GM18867 (cell line): ENCODE results near the gene PJA2.
"Not testable (repeated sequence)": the region's sequence is repeated elsewhere in the genome, so short reads cannot be mapped to it uniquely, and the experiment has no call there.

Source experiments
- ATAC-seq: cut with Tn5 transposase; IDR thresholded peaks from one replicate; pipeline ENCODE4 v1.9.1; 2021; ENCODE audit warnings: mild to moderate bottlenecking, moderate library complexity; ENCODE audit not compliant: unreplicated experiment

The PJA2 gene

DNA sequence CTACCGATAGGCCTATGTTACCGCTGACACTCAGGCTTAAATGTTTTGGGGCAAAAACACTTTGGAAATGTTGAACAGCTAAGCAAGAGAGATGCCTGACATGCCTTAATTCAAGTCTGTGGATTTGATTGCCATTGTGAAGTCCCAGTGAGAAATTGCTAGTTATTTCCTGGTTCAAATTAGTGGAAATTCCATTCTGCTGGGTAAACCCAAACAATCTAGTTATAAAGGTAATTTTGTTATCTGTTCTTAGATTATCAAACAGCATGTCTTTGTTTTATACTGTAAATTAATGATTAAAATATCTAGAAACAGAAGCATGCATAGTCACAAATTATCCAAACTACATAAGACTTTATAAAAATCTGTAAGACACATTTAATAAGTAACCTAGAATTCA is 96.6 kb downstream of the PJA2 start:
- ATAC-seq: no peak

GRCh38 chr5:109312695-109313094 is 97.1 kb downstream of the PJA2 start:
- ATAC-seq: no peak

- ATAC-seq: no peak
Observed at GRCh38 chr5:109310315-109310714, 99.5 kb downstream of the PJA2 start.

DNA sequence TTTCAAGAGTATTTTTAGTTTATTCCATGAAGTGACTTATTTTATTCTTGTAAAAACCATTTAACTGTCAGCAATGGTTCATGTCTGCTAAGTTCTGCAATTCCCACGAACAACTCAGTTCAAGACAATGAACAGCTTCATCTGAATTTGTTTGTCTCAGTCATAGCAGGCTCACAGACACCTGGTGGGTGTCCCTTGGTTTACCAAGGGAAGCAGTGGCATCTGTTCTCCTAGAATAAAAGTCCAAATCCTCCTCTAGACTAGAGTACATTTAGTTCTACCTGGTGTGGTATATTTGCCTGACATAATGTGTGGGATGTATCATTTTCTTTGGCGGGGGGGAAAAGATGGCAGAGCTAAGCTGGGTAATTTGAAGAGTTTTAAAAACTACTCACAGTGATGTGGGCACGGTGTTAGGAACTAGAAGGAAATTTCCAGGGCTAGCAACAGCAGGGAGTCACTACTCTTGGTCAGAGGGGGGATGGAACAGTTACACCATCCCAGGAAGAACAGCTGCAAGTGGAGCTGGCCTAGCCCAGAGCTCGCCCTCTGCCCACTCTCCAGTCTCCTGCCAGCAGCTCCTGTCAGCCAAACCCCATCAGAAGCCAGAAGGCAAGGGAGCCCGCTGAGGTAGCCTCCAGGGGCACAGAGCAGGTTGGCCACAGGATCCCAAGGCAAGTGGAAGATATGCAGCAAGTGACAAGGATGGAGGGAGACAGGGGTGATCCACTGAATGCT is 100.3 kb downstream of the PJA2 start:
- no peak for ATAC-seq

- no peak for ATAC-seq
Observed at GRCh38 chr5:109307951-109308350, 101.8 kb downstream of the PJA2 start.

DNA sequence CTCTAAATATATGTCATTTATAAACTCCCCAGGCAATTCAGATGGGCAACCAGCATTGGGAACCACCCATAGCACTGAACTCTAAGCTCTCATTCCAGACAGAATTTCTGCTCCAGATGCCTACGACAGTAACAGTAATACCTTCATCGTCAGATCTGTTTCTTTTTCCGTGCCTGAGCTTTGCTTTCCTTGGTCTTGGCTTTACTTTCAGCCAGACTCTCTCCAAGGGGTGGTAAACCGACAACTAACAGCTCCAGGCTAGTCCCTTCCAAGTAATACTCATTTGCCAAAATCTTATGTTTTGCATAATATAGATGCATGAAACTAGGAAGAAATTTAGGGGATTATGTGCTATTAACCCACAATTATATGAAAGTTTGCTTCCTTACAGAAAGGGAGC is 102.3 kb downstream of the PJA2 start:
- ATAC-seq: no peak

GRCh38 chr5:109305352-109305751 is 104.4 kb downstream of the PJA2 start:
- no peak for ATAC-seq

DNA sequence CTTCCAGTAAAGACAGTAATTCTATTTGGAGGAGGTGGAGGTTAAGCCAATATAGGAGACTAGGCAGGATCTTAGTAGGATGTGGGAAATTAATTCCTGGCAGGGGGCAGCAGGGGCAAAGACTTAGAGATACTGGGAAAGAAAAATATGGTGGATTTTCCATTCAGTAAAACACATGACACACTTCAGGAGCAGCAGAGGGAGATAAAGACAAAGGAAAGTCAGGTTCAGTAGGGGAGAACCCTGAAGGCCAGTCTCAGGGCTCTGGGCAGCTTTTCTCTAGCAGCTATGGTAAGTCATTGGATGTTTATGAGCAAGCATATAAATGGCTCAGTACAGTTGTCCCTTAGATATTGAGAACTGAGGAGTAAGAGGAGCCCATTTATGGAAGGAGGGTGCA is 105.5 kb downstream of the PJA2 start:
- no peak for ATAC-seq

GRCh38 chr5:109300367-109300766 is 109.4 kb downstream of the PJA2 start:
- no peak for ATAC-seq

GRCh38 chr5:109299557-109299956 is 110.2 kb downstream of the PJA2 start:
- ATAC-seq: no peak

GRCh38 chr5:109298794-109299193 is 111.0 kb downstream of the PJA2 start:
- no peak for ATAC-seq

DNA sequence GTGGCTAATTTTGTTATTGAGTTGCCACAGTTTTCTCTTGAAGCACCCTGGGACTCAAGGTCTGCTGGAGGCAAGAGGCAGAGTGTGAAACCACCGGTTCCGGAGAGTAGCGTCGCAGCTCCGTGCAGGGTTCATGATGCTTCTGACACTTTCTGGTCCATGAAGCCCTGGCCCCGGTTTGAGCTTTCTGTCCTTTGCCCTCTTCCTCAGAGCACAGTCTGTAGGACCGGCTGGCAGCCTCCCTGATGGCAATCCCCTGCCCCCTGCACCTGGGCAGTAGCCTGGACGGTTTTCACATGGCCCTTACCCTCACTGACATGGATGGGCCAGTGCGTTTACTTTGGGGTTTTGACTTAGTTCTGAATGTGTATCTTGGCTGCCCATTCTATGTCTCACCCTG is 111.9 kb downstream of the PJA2 start:
- ATAC-seq: peak; percentile 42

DNA sequence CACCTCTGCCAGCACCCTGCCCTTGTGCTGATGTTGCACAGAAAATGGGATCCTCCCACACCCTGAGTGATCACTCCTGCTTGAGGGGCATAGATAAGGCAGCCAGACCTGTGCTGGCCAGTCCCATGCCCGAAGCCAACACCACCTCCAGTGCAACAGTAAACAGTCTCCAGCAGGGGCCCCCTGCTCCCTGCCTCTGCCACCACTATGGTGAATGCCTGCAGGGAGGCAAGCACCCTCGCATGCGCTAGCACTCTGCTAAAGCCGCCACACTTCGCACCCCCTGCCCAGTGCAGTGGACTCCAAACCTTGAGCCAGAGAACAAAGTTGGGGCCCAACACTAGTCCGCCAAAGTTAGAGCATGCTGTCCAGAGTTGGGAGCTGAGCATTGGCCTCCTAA is 118.7 kb downstream of the PJA2 start:
- ATAC-seq: no peak

- ATAC-seq: no peak
Observed at GRCh38 chr5:109290231-109290630, 119.5 kb downstream of the PJA2 start.

- ATAC-seq: not testable (repeated sequence)
Observed at GRCh38 chr5:109286628-109287027, 123.1 kb downstream of the PJA2 start.
